ENCODE measurements around the gene ACADSB.

The ACADSB gene

DNA sequence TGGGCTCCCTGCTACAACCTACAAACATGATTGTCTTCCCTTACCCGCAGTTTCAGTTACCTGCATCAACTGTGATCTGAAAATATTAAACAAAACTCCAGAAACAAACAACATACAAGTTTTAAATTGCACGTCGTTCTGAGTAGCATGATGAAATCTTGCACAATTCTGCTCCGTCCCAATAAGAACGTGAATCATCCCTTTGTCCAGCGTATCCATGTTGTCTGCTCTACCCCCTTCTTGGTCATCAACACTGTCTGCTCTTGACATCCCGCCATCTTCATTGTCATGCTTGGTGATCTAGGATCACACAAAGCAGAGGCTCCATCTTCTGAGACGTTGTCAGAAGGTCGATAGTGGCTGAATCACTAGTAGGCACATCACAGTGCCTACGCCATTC, 53.9 kb downstream of the ACADSB start:
- Histone ChIP-seq H3K36me3 (ENCODE audit: insufficient read depth, low read length) (no peaks in the 10 kb centered on the region), H3K4me2 (ENCODE audit: insufficient read depth, low read length) (no peak overlapping the region), H3K9me3 (ENCODE audit: insufficient read depth, low read length, severe bottlenecking) (no peaks in the 10 kb centered on the region), H2AFZ (ENCODE audit: low read depth, low read length) (no peak overlapping the region), H4K20me1 (ENCODE audit: insufficient read depth, low read length) (no peaks in the 10 kb centered on the region), H3K4me1 (ENCODE audit: insufficient read depth, low read length) (no peaks in the 10 kb centered on the region), H3K27me3 (ENCODE audit: insufficient read depth, low read length, poor library complexity) (peaks cover 10% of the 10 kb centered on the region), H3K9ac (ENCODE audit: low read depth, low read length) (no peak overlapping the region), H3K4me3 (ENCODE audit: low read depth in 1 of 2, low read length in 2 of 2) (no peak overlapping the region), H3K79me2 (ENCODE audit: insufficient read depth, low read length) (no peaks in the 10 kb centered on the region), H3K27ac (ENCODE audit: low read length) (no peak overlapping the region)
- TF ChIP-seq EZH2 (IDR thresholded peaks at IDR 0.05; ENCODE audit: borderline replicate concordance, low read depth, low read length, severe bottlenecking), result no peak
- TF ChIP-seq, protein P1, sequence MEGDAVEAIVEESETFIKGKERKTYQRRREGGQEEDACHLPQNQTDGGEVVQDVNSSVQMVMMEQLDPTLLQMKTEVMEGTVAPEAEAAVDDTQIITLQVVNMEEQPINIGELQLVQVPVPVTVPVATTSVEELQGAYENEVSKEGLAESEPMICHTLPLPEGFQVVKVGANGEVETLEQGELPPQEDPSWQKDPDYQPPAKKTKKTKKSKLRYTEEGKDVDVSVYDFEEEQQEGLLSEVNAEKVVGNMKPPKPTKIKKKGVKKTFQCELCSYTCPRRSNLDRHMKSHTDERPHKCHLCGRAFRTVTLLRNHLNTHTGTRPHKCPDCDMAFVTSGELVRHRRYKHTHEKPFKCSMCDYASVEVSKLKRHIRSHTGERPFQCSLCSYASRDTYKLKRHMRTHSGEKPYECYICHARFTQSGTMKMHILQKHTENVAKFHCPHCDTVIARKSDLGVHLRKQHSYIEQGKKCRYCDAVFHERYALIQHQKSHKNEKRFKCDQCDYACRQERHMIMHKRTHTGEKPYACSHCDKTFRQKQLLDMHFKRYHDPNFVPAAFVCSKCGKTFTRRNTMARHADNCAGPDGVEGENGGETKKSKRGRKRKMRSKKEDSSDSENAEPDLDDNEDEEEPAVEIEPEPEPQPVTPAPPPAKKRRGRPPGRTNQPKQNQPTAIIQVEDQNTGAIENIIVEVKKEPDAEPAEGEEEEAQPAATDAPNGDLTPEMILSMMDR (IDR thresholded peaks at IDR 0.05; ENCODE audit: borderline replicate concordance, extremely low read depth, low read length, poor library complexity, severe bottlenecking), result no peak
- no peak for ATAC-seq (ENCODE audit: insufficient read depth, low read depth)
- no peak for DNase-seq

DNA sequence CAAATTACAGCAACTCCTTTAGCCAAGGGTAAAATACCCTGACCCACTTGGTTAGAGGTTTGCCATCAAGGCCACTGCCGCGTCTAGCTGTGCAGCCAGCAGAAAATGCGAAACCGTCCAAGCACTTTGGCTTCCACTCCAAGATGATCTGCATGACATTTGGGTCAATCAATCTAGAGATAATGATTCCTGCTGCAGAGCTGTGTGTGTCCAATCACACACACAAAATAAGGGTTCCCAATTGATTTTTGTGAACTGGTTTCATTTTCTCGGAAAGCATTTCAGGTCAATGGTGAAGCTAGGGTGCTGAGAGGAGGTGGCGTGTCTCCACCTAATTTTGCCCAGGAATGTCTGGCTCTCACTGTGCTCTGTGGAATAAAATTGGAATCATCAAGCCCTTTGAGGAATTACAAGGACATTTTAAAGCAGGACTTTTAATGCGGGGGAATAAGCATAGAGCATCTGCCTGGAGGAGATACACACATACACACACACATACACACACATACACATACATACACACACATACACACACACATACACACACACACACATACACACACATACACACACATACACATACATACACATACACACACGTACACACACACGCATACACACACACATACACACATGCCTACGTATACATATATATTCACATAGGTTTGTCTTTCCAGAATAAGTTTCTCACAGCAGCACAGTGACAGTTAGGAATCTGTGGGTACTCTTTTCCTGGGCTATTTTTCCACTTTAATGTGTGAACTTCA, 59.5 kb downstream of the ACADSB start:
- no peak overlapping the region for H3K4me3 ChIP-seq (ENCODE audit: low read depth in 1 of 2, low read length in 2 of 2)
- H3K27ac ChIP-seq (ENCODE audit: low read length), result no peak overlapping the region
- H2AFZ ChIP-seq (ENCODE audit: low read depth, low read length), result no peak overlapping the region
- H3K79me2 ChIP-seq (ENCODE audit: insufficient read depth, low read length), result no peaks in the 10 kb centered on the region
- H3K27me3 ChIP-seq (ENCODE audit: insufficient read depth, low read length, poor library complexity), result peaks cover 17% of the 10 kb centered on the region
- DNase-seq, result no peak
- TF ChIP-seq EZH2 (IDR thresholded peaks at IDR 0.05; ENCODE audit: borderline replicate concordance, low read depth, low read length, severe bottlenecking), result no peak
- TF ChIP-seq, protein P1 (IDR thresholded peaks at IDR 0.05; ENCODE audit: borderline replicate concordance, extremely low read depth, low read length, poor library complexity, severe bottlenecking), result no peak
- no peaks in the 10 kb centered on the region for H3K36me3 ChIP-seq (ENCODE audit: insufficient read depth, low read length)
- no peaks in the 10 kb centered on the region for H3K9me3 ChIP-seq (ENCODE audit: insufficient read depth, low read length, severe bottlenecking)
- ATAC-seq (ENCODE audit: insufficient read depth, low read depth), result no peak
- H3K4me1 ChIP-seq (ENCODE audit: insufficient read depth, low read length), result no peaks in the 10 kb centered on the region
- no peak overlapping the region for H3K4me2 ChIP-seq (ENCODE audit: insufficient read depth, low read length)
- no peaks in the 10 kb centered on the region for H4K20me1 ChIP-seq (ENCODE audit: insufficient read depth, low read length)
- no peak overlapping the region for H3K9ac ChIP-seq (ENCODE audit: low read depth, low read length)

DNA sequence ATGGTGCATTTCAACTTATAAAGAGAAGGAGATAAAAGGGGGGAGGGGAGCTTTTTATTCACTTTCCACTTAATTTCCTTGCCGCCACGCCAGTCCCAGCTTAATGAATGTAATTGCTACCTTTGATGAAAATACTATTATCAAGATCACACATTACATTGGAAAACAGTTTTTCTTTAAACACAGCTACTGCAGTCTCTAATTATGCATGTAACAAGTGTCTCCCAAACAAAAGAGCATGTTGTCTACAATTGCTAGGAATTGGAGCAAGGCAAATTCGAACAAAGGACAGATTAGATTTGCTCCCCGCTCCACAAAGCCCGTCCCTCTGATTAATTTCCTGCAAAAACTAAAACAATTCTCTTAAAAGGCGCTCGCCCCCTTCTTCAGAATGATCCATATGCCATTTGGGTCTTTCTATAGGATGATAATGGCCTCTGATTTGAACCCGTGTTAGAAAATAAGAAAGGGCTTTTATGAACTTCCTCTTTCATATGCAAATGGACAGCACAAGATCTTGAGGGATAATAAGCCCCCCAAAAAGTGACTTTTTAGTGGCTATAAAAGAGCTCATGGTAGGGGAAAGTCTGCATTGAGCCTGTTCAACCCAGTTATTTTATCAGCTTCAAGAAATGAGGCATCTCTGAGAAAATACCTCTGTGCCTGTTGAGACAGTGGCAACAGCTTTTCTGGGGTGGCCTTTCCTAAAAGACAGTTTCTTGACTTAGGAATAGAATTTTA, 60.6 kb downstream of the ACADSB start:
- no peaks in the 10 kb centered on the region for H4K20me1 ChIP-seq (ENCODE audit: insufficient read depth, low read length)

More for the DNA sequence above, 60.6 kb downstream of the ACADSB start:
- no peak for TF ChIP-seq EZH2 (IDR thresholded peaks at IDR 0.05; ENCODE audit: borderline replicate concordance, low read depth, low read length, severe bottlenecking)
- TF ChIP-seq, protein P1 (IDR thresholded peaks at IDR 0.05; ENCODE audit: borderline replicate concordance, extremely low read depth, low read length, poor library complexity, severe bottlenecking), result no peak
- DNase-seq (no peak), ATAC-seq (ENCODE audit: insufficient read depth, low read depth) (no peak)
- Histone ChIP-seq H3K27ac (ENCODE audit: low read length) (no peak overlapping the region), H3K27me3 (ENCODE audit: insufficient read depth, low read length, poor library complexity) (peaks cover 17% of the 10 kb centered on the region), H3K4me1 (ENCODE audit: insufficient read depth, low read length) (no peaks in the 10 kb centered on the region), H3K4me2 (ENCODE audit: insufficient read depth, low read length) (no peak overlapping the region), H3K79me2 (ENCODE audit: insufficient read depth, low read length) (no peaks in the 10 kb centered on the region), H2AFZ (ENCODE audit: low read depth, low read length) (no peak overlapping the region), H3K36me3 (ENCODE audit: insufficient read depth, low read length) (no peaks in the 10 kb centered on the region), H3K9ac (ENCODE audit: low read depth, low read length) (no peak overlapping the region), H3K4me3 (ENCODE audit: low read depth in 1 of 2, low read length in 2 of 2) (no peak overlapping the region), H3K9me3 (ENCODE audit: insufficient read depth, low read length, severe bottlenecking) (no peaks in the 10 kb centered on the region)

Measured in DND-41 (cell line).